Measurements from ENCODE around the gene ZNF133. TPM values are rescaled to one million over a fixed set of nuclear protein-coding genes. Genes with fewer than 3 reads are reported as not detected.

The ZNF133 gene
- total and polyA plus RNA-seq, 2 of the 13 experiments (the other 11 are each of a cell fraction or from before 2014, with no cell fraction given): 23.5 to 26.7 TPM

- TF ChIP-seq ZNF331 (CRISPR knock-in tag; IDR thresholded peaks at IDR 0.05) (0 out of 2 replicates have a peak, but pooled peaks have one; percentile 31), HMG20B (CRISPR knock-in tag; conservative IDR thresholded peaks at IDR 0.05) (0 out of 2 replicates have a peak, but pooled peaks have one; percentile 16), MYC (CRISPR knock-in tag; IDR thresholded peaks at IDR 0.05; ENCODE audit: borderline replicate concordance) (peak; percentile 50; the same call in 1 of the 2 replicates)
Observed at GRCh38 chr20:18272451-18272850, 15.9 kb upstream of the ZNF133 start (continued).

DNA sequence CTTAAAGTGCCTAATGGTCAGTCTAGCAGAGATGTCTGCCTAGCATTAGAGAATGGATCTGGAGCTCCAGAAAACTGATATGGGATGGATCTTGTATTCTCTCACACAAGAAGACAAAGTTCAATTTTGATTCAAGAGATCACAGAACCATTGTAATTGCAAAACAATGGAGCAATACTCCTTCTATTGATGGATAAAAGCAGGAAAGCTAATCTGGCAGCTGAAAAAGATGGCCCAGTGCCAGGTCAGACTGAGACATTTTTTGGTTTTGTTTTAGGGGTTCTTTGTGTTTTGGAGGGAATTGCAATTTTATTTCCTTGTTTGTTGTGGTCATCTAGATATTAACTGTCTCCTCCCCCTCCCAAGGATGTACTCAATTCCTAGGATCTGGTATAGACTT lies 14.6 kb upstream of the ZNF133 start:
- no TSS peak for BruUV-seq (replicated peaks)
- no peak overlapping the region for H3K27ac ChIP-seq (ENCODE audit: extremely low read length, insufficient read depth, low read length)
- no peak for DNase-seq (ENCODE audit: low spot score)
- H3K79me2 ChIP-seq (ENCODE audit: insufficient read depth, low read length): no peaks in the 10 kb centered on the region
- no peak overlapping the region for H3K4me2 ChIP-seq (ENCODE audit: low read depth, low read length)
- H3K36me3 ChIP-seq (replicated peaks in 1 of 2; ENCODE audit: control insufficient read depth in 1 of 2, insufficient read depth in 2 of 2, low read length in 2 of 2): no peaks in the 10 kb centered on the region
- no peaks in the 10 kb centered on the region for H4K20me1 ChIP-seq (ENCODE audit: insufficient read depth, low read length)
- intact Hi-C loops (cut with micrococcal nuclease; ENCODE audit: unreplicated experiment): loop anchor here (10.0 kb wide), 1 partner anchor 309 kb away; the partner anchor contains the start of genes MGME1 and SNX5
- 0 out of 5 replicates have a peak, but pooled peaks cover 0 to 13% of the 10 kb centered on the region in 2 experiments for H3K27me3 ChIP-seq (ENCODE audit: control insufficient read depth in 1 of 2, insufficient read depth in 2 of 2, low read length in 2 of 2)
- H3K9me3 ChIP-seq (ENCODE audit: low read length): no peaks in the 10 kb centered on the region
- in situ Hi-C loops (cut with HindIII; ENCODE audit: extremely low pct_ligation_motif_present, low pct_unique_long_range_greater_than_20kb): loop anchor here (25.0 kb wide), 1 partner anchor 211 kb away; the partner anchor contains the start of gene OVOL2
- ChIA-PET POLR2A (interaction anchor here (3.2 kb wide), 1 partner anchor 14 kb away, joined by 20 read pairs; the partner anchor contains the start of gene ZNF133), CTCF (ENCODE audit: low intra/inter-chr PET ratio, low total read pairs) (no interaction called here)
- no peak for ATAC-seq
- H3K4me3 ChIP-seq (replicated peaks in 1 of 3; ENCODE audit: insufficient read depth in 1 of 3, low read depth in 2 of 3, low read length in 3 of 3): no peak overlapping the region
- H3K4me1 ChIP-seq (ENCODE audit: insufficient read depth, low read length): peaks cover 18% of the 10 kb centered on the region
- FAIRE-seq: no peak
- H2AFZ ChIP-seq (ENCODE audit: low read length): no peak overlapping the region
- no peak overlapping the region for H3K9ac ChIP-seq (ENCODE audit: insufficient read depth, low read depth, low read length)
- TF ChIP-seq RXRA (CRISPR knock-in tag; IDR thresholded peaks at IDR 0.05) (no peak), ZNF264 (CRISPR knock-in tag; IDR thresholded peaks at IDR 0.05) (no peak), KLF16 (CRISPR knock-in tag; IDR thresholded peaks at IDR 0.05) (no peak), PCBP2 (optimal IDR thresholded peaks at IDR 0.05; ENCODE audit: low read depth, low read length, poor library complexity, severe bottlenecking) (no peak), ARID3A (IDR thresholded peaks at IDR 0.05; ENCODE audit: low read depth, low read length) (no peak), ATAD3A (CRISPR knock-in tag; IDR thresholded peaks at IDR 0.05) (no peak), MIER2 (CRISPR knock-in tag; IDR thresholded peaks at IDR 0.05) (no peak), NPAS2 (CRISPR knock-in tag; IDR thresholded peaks at IDR 0.05; ENCODE audit: borderline replicate concordance) (no peak), ZNF496 (CRISPR knock-in tag; IDR thresholded peaks at IDR 0.05; ENCODE audit: insufficient replicate concordance) (no peak), JDP2 (CRISPR knock-in tag; IDR thresholded peaks at IDR 0.05; ENCODE audit: borderline replicate concordance) (no peak), ZNF292 (CRISPR knock-in tag; IDR thresholded peaks at IDR 0.05; ENCODE audit: borderline replicate concordance, low read depth) (no peak)
- TF ChIP-seq, protein P1, sequence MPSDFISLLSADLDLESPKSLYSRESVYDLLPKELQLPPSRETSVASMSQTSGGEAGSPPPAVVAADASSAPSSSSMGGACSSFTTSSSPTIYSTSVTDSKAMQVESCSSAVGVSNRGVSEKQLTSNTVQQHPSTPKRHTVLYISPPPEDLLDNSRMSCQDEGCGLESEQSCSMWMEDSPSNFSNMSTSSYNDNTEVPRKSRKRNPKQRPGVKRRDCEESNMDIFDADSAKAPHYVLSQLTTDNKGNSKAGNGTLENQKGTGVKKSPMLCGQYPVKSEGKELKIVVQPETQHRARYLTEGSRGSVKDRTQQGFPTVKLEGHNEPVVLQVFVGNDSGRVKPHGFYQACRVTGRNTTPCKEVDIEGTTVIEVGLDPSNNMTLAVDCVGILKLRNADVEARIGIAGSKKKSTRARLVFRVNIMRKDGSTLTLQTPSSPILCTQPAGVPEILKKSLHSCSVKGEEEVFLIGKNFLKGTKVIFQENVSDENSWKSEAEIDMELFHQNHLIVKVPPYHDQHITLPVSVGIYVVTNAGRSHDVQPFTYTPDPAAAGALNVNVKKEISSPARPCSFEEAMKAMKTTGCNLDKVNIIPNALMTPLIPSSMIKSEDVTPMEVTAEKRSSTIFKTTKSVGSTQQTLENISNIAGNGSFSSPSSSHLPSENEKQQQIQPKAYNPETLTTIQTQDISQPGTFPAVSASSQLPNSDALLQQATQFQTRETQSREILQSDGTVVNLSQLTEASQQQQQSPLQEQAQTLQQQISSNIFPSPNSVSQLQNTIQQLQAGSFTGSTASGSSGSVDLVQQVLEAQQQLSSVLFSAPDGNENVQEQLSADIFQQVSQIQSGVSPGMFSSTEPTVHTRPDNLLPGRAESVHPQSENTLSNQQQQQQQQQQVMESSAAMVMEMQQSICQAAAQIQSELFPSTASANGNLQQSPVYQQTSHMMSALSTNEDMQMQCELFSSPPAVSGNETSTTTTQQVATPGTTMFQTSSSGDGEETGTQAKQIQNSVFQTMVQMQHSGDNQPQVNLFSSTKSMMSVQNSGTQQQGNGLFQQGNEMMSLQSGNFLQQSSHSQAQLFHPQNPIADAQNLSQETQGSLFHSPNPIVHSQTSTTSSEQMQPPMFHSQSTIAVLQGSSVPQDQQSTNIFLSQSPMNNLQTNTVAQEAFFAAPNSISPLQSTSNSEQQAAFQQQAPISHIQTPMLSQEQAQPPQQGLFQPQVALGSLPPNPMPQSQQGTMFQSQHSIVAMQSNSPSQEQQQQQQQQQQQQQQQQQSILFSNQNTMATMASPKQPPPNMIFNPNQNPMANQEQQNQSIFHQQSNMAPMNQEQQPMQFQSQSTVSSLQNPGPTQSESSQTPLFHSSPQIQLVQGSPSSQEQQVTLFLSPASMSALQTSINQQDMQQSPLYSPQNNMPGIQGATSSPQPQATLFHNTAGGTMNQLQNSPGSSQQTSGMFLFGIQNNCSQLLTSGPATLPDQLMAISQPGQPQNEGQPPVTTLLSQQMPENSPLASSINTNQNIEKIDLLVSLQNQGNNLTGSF (CRISPR knock-in tag; IDR thresholded peaks at IDR 0.05): no peak
- TF ChIP-seq, protein P2, sequence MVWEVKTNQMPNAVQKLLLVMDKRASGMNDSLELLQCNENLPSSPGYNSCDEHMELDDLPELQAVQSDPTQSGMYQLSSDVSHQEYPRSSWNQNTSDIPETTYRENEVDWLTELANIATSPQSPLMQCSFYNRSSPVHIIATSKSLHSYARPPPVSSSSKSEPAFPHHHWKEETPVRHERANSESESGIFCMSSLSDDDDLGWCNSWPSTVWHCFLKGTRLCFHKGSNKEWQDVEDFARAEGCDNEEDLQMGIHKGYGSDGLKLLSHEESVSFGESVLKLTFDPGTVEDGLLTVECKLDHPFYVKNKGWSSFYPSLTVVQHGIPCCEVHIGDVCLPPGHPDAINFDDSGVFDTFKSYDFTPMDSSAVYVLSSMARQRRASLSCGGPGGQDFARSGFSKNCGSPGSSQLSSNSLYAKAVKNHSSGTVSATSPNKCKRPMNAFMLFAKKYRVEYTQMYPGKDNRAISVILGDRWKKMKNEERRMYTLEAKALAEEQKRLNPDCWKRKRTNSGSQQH (CRISPR knock-in tag; IDR thresholded peaks at IDR 0.05; ENCODE audit: low read depth): no peak
